C4-2B (cell line): ENCODE data around the gene EPB41L4B.

ENCODE experiments used
- H3K27ac ChIP-seq: fragments of 450-650 bp; 2 replicates; pipeline ENCODE4 v1.5.1; 2017
- ZFX ChIP-seq: fragments of 450-650 bp; IDR thresholded peaks from 2 replicates; pipeline ENCODE4 v1.6.1; 2017
- TF ChIP-seq, protein P1 (sequence below): fragments of 450-650 bp; conservative IDR thresholded peaks from 2 replicates; pipeline ENCODE4 v1.5.1; 2017; ENCODE audit warnings: mild to moderate bottlenecking

EPB41L4B gene

DNA sequence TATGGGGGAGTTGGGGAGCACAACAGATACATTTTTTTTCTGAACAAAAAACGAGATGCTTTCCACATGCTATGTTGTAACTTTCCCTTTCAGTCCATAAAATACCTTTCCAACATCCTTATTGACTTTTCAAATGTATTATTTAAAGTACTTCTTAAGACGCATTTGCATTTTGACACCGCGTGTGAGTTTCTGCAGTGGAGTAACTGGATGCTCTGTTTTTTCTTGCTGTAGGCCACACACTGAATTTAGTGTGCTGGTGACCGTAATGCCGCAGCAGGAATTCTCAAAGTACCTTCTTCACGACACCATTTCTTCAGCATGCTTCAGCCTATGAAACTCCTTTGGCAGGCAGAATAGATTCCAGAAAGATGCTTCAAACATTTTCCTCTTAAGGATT lies 14.3 kb upstream of the EPB41L4B start:
- TF ChIP-seq, protein P1, sequence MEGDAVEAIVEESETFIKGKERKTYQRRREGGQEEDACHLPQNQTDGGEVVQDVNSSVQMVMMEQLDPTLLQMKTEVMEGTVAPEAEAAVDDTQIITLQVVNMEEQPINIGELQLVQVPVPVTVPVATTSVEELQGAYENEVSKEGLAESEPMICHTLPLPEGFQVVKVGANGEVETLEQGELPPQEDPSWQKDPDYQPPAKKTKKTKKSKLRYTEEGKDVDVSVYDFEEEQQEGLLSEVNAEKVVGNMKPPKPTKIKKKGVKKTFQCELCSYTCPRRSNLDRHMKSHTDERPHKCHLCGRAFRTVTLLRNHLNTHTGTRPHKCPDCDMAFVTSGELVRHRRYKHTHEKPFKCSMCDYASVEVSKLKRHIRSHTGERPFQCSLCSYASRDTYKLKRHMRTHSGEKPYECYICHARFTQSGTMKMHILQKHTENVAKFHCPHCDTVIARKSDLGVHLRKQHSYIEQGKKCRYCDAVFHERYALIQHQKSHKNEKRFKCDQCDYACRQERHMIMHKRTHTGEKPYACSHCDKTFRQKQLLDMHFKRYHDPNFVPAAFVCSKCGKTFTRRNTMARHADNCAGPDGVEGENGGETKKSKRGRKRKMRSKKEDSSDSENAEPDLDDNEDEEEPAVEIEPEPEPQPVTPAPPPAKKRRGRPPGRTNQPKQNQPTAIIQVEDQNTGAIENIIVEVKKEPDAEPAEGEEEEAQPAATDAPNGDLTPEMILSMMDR, result no peak
- no peak for TF ChIP-seq ZFX
- no peak overlapping the region for H3K27ac ChIP-seq

DNA sequence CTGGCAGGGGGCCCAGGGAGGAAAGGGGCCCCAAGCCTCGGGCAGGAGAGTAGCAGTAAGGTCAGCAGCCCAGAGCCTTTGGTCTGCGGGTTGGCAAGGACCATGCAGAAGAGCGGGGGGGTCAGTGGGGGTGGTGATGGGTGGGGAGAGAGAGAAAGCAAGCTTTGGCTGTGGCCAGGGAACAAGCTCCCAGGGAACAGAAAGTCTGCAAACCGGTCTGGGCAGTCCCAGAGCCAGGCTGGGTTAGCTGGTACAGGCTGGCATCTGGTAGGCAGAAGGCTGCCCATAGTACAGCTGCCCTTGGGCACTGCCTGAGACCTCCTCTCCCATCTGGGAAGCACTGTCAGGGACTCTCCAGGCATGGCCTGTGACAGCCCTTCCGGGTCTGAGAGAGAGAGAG lies 10.5 kb upstream of the EPB41L4B start:
- H3K27ac ChIP-seq, result peak overlapping the region; percentile 57
- TF ChIP-seq, protein P1, result no peak
- TF ChIP-seq ZFX, result no peak

DNA sequence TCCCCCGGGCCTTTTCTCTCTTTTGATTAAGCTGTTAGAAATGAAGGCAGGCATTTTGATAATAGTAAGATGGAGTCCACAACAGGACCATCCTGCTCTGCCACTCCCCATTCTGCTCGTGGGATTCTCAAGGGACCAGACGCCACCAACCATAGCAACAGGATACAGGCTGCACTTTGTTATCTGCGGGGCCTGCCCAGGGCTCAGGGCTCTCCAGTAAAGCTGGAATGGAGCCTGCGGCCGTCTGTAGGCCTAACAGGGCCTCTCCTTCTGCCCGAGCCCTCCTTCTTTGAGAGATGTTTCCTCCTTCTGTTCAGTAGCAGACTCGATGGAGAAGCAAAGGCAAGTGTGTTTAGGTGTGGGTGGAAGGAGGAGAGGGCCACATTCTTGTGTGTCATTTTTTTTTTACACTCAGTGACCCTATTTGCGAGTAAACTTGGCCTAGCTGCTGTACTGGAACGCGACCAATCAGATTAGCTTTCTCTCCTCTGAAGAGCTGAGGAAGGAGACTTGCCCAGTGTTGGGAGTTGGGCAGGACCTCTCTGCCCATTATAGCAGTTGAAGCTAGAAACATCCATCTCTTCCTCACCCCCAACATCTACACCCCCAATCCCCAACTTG lies 8.9 kb upstream of the EPB41L4B start:
- TF ChIP-seq, protein P1, result no peak
- TF ChIP-seq ZFX, result peak; percentile 42; the same call in 1 of the 2 replicates
- peak overlapping the region; percentile 57 for H3K27ac ChIP-seq

DNA sequence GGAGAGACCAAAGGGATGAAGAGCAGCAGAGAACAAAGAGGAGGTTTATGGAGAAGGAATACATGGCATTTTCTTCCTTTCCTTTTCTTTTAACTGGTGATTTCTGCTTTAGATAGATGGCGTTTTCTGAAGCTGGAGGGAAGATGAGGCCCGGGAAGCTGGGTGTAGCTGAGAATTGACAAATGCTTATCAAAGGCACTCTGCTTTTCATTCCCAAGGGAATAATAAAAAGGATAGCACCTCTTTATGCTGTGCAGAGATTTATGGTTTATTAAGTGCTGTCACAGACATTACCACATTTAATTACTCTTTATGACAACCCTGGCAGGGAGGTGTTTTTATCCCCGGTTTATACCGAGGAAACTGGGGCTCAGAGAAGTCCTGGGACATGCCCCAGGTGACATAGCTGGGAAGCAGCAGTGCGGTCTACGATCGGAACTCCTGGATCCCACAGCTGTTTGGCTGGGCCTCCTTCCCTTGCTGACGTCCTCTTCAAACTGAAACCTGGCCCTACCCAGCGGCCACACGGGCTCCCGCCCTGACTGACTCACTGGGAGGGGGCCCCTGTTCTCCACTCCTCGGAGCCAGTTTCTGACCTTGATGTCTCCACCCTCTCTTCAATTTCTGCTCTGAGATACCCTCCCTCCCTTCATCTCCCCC lies 8.2 kb upstream of the EPB41L4B start:
- H3K27ac ChIP-seq, result peak overlapping the region; percentile 57
- no peak for TF ChIP-seq ZFX
- TF ChIP-seq, protein P1, result no peak

- no peak overlapping the region for H3K27ac ChIP-seq
- TF ChIP-seq, protein P1, result no peak
- no peak for TF ChIP-seq ZFX
Measured at GRCh38 chr9:109325089-109325488, 4.2 kb upstream of the EPB41L4B start.

- TF ChIP-seq ZFX, result no peak
- TF ChIP-seq, protein P1, result no peak
- H3K27ac ChIP-seq, result no peak overlapping the region
Measured at GRCh38 chr9:109323771-109324170, 2.9 kb upstream of the EPB41L4B start.

DNA sequence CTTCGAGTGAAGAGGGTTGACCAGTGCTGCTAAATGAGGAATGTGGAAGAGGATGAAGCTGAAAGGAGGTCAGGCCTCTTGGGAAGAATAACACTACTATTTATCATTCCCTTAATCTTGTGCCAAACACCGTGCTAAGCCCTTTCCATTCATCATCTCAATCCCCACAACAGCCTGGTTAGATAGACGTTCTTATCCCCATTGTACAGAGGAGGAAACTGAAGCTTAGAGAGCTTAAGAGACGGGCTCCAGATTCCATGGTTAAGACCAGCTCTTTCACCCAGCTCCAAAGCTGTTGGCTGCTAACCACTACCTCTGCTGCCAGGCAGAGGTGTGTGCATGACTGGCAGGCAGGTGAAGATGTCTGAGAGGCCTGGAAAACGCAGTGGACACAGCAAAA lies 868 bp upstream of the EPB41L4B start:
- H3K27ac ChIP-seq, result no peak overlapping the region; the same call in 1 of the 2 replicates
- TF ChIP-seq, protein P1, result no peak
- TF ChIP-seq ZFX, result no peak
